HG03066 (cell line): ENCODE results near the gene TLE4.
"Not testable (repeated sequence)": the region's sequence is repeated elsewhere in the genome, so short reads cannot be mapped to it uniquely, and the experiment has no call there.

Experiments
- ATAC-seq: cut with Tn5 transposase; IDR thresholded peaks from one replicate; pipeline ENCODE4 v1.9.1; 2021; ENCODE audit warnings: low read depth; ENCODE audit not compliant: unreplicated experiment

The TLE4 gene

DNA sequence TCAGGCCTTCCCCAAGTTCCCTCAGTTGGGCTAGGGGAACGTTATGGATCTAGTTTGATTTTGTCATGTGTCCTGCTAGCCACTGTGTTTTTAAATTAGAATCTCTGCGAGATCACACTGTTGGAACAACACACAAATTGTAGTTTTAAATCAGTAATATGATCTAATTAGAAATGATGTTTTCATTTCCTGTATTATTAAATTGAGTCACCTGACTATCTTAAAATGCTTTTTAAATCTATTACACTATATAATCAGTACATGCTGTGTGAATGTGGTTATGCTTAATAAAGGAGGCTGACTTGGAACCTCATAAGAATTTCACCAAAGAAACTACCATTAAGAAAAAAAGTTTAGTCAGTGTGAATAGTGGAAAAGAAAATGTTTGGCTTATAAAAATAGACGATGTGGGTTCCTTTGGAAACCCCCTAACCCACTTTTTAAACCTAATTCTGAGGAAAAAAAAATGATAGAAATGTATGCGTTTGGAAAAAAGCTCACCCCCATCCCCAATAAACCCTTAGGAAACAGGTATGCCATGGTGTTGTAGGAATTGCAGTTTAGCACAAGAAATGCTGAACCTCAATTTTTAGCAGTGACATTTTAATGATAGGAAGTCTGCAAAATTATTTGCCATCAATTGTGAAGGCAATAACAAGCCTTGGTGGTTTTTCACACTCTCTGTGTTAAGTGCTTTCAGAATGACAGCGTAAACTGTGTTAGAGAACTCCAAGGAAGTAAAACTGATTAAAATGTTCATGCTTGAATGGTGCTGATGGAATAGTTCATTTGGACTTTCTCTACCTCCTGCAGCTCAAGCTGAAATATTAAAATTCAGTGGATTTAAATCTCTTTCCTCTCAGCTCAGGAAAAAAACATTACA lies 59.0 kb downstream of the TLE4 start:
- peak; percentile 86 for ATAC-seq

DNA sequence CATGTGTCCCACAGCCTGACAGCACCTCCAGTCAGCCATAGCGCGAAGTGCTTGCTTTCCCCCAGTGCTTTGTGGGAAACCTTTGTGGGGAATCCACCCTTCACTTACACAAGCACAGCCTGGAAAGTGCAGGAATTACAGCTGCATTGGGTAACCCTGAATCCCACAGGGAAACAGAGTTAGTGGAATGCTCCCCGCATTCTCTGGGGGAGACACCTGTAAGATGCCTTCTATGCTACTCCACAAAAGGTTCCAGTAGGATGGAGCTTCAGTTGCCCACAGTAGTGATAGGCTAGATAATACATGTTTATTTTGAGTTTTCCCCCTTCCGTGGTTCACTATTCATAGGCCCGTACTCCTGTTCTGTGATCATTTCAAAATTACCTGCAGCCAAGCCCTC lies 60.3 kb downstream of the TLE4 start:
- no peak for ATAC-seq

DNA sequence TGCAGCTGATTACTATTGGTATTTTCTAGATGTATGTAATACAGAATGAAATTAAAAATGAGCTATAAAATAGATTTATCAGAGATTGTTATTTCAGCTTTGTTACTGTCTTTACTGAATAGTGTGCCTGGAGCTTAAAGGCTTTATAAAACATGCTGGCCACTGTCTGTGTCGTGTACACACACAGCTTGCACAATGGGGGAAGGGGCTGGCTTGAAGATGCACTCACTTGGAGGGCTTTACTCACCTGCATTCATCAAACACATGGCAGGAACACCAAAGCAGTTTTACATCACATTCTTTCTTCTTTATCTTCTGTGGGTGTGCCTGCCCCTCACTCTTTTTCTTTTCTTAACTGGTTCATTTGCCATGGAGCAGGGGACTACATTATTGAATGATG lies 60.9 kb downstream of the TLE4 start:
- no peak for ATAC-seq

DNA sequence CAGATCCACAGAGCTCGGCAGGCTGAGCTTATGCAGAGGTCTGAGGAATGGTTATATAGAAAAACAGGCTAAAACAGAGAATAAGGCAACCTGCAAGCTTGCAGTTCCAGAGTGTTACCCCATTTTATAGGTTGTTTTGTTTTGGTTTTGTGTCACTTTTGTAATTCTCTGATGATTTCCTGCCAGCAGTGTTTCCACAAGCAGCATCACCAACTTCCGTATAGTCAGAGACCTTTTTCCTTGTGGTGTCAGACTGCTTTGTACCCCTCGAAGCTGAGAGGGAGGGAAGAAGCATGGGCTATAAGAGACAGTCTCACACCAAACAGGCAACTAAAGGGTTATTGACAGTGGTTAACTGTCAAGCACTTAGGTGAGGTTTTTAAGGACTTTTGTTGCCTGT lies 61.8 kb downstream of the TLE4 start:
- ATAC-seq = no peak

DNA sequence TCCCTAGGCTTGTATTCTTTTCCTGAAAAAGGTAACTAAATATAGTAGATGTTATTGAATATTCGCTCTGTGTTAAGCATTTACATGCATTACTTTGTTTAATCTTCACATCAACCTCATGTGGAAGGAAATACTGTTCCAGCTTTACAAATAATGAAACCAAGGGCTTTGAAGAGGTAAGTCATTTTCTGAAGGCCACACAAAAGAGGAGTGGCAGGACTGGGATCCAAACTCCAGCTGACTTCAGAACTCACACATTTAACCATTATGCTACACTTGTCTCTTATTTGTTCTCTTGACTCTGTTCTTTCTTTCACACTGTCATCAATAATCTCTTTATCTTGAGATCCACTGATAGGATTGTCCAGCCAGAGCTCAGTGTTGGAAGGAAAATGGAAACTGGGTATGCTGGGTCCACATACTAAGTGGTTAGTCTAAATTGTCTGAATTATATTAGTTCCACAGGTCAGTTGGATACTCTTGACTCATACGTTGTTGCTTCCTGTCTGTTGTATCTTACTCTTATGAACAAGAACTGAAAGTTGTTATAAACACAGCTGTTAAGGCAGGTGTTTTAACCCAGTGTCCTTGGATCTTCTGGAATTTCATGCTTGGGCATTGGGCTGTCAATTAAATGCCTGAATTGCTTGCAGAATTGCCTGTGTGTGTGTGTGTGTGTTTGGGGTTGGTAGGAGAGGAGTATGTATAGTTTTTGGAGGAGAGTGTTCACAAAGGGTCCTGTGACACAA lies 65.6 kb downstream of the TLE4 start:
- ATAC-seq = no peak

DNA sequence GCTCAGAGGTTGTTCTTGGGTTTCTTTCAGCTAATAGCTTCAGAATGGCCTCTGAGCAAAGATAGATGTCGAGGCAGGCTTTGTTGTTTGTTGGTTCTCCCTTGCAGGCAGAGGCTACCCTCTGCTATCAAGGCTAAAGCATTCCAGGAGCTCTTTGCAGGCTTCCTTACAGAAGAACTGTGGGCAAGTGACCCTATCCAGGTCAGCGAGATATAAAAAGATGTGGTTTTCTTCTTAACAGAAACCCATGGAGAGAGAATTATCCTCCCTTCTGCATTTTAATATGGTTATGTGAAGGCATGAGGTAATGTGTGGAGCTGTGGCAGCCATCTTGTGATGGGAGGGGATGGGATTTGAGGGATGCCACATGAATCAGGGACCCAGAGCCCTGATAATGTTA lies 67.0 kb downstream of the TLE4 start:
- no peak for ATAC-seq

DNA sequence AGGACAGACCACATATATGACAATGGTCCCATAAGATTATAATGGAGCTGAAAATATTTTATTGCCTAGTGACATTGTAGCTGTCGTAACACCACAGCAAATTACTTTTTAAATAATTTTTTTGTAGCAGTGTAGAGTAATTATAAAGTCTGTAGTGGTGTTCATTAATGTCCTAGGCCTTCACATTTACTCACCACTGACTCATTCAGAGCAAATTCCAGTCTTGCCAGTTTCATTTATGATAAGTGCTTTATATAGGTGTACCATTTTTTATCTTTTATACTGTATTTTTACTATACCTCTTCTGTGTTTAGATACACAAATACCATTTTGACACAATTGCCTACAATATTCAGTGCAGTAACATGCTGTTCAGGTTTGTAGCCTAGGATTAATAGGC lies 67.6 kb downstream of the TLE4 start:
- ATAC-seq = no peak

DNA sequence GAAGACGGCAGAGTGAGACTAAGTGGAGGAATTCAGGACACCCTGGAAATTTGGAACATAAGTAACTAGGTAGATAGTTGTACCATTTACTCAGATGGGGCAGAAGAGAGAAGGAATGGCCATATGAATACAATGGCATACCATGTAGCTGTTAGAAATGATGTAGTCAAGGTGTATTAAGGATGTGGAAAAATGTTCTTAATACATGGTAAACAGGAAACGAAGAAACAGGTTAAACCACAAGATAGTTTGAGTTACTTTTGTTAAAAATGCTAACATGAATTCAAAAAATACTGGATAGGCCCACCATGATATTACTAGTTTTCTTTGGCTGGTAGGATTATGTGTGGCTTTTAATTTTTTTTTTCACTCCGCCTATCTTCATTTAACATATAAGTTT lies 68.3 kb downstream of the TLE4 start:
- not testable (repeated sequence) for ATAC-seq

DNA sequence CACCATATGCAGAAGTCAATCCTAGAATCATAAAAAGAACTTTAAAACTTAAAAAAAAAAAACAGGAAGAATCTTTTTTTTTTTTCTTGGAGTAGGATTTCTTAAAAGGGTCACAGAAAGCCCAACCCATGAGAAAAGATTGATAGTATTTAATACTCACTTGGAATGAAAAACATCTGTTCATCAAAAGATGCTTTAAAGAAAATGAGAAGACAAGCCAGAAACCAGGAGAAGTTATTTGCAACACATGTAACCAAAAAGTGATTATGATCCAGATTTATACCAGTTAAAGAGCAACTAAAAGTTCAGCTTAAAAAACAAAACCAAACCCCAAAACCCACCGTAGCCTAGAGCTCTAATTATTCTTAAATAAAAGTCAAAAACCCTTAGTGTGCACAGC lies 69.3 kb downstream of the TLE4 start:
- ATAC-seq = no peak

DNA sequence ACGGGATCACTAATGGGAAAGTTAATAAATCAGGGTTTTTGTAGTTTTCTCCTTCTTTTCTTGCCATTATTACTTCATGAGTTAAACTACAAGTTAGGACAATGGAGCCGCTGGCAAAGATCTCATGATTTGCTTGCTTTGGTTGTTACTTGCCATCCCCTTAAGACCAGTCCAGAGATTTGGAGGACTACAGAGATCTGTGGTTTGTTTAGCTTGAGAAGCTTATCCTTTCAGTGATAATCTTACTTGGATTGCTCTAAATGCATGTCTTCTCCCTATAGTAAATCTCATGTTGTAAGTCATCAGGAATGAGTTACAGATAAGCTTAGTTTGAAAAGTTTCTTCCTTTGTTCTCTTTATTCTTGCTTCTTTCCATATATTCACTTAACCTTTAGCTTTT lies 70.9 kb downstream of the TLE4 start:
- ATAC-seq = no peak

DNA sequence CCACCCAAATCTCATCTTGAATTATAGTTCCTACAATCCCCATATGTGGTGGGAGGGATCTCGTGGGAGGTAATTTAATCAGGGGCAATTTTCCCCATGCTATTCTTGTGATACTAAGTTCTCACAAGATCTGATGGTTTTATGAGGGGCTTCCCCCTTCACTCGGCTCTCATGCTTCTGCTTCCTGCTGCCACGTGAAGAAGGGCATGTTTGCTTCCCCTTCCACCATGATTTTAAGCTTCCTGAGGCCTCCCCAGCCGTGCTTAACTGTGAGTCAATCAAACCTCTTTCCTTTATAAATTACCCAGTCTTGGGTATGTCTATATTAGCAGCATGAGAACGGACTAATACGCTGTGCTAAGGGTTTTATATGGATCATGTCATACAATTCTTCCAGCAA lies 72.3 kb downstream of the TLE4 start:
- ATAC-seq = no peak

DNA sequence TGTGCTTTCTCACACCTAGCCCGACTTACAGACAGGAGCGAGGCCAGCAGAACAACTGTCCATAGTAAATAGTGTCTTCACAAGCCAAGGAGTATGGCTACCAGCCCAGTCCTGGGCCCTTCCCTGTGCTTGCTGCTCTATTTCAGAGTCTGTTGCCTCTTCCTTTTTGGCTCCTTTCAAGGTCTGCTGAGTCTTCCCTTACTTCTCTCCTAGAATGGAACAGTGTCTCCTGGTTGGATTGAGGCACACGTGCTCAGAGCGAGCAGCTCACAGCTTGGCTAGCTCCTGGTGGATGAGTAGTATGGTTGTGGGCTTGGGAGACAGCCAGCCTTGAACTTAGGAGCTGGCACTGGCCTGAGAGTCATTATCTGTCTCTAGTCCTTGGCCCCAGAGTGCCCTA lies 72.8 kb downstream of the TLE4 start:
- no peak for ATAC-seq

DNA sequence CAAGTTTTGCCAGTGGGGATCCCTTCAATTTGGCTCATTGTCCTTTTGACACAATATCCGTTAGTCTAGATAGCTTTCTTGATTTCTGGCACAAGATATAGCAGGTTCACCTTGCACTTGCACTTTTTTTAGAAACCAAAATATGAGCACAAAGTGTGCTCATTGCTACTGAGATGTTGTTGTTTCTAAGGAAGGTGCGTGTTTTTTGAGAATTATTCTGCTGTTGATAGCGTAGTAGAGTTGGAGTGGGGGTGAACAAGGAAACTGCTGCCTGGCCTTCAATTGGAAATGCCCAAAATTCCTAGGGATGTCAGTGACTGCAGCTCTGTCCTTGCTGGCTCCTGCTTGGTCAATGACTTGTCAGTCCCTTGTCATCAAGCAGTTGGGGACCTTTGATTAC lies 73.3 kb downstream of the TLE4 start:
- ATAC-seq = no peak

DNA sequence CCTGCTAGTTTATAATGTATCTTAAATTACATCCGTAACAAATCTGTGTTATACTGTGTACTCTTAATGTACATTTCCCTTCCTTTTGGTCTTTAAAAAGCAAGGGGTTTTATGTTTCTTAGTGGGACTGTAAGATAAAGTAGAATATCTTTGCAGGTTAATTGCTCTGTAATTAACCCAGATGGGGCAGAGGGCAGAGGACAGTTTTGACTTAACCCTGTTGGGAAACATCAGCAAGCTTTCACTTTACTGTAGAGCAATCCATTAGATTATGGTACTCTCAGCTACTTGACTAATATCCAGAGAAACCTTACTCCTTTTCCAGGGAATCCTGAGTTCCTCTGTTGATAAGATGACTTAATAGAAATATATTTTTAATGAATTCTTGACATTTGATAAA lies 74.3 kb downstream of the TLE4 start:
- no peak for ATAC-seq

DNA sequence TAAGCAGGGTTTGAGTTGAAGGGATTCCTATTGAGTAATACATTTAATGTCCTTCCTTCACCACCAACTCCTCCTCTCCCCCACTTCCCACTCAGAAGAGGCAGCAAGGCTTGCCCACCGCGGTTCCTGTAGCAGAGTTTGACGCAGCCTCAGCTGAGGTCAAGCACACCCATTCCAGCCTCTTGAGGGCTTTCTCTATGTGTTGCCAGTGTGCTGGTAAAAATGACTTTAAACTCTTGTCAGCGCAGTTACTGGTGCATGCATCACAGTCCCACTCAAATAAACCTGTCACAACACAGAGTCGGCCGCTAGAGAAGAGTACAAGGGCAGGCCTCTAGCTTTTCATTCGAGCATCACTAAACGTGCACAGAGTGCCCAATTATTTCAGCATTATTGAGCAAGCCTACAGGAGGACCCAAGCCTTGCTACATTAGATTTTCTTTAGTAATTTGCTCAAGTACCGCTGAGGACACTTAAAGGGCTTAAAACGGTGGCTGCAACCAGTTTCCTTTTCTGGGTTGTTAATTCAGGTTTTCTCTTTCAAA lies 79.6 kb downstream of the TLE4 start:
- ATAC-seq = no peak

DNA sequence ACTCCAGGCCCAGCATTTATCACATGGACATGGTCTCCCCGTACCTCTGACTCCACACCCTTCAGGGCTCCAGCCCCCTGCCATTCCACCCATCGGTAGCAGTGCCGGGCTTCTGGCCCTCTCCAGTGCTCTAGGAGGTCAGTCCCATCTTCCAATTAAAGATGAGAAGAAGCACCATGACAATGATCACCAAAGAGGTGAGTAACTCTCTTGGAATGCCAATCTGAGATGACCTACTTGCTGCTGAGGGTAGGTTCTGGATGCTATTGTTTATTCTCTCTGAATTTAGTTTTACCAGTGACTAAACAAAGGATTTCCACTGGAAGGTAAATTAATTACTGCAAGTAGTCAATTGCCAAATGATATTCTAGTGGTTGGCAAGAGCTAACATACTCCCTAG lies 80.8 kb downstream of the TLE4 start:
- no peak for ATAC-seq

DNA sequence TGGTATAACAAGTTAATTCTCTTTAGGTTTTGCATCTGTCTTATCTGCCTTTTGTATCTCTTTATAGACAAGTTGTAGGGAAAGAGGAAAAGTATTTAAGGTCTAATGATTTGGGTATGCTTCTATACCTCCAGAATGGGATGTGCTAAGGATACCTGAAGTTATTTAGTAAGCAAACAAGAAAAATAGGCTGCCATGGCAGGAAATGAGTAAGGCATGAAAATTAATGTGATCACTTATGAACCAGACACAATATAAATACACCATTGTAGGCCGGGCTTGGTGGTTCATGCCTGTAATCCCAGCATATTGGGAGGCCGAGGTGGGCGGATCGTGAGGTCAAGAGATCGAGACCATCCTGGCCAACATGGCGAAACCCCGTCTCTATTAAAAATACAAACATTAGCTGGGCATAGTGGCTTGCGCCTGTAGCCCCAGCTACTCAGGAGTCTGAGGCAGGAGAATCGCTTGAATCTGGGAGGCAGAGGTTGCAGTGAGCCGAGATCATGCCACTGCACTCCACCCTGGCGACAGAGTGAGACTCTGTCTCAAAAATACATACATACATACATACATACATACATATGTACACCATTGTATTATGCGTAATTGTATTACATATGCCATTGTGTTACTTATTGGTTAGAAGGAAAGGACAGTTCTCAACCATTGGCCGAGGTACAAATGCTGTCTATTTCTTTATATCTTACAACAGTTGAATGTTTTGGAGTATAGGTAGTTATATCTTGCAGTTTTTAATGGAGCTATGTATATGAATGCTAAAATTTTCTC lies 83.0 kb downstream of the TLE4 start:
- not testable (repeated sequence) for ATAC-seq

DNA sequence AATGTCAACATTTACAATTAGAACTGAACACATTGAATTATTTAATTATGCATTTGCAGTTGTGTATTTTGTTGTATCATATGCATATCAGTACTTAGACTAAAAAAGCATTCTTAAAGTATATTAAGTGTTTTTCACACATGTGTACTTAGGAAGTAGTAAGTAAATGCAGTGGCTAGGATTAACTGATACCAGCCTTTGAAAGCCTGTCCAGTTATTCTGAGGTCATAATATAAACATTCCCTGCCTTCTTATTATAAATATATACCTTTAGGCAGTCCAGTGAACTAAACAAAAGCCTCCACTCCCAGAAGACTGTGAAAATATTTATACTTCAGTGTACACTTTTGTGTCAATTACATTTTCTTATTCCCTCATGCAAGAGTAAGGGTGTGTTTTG lies 83.8 kb downstream of the TLE4 start:
- no peak for ATAC-seq

DNA sequence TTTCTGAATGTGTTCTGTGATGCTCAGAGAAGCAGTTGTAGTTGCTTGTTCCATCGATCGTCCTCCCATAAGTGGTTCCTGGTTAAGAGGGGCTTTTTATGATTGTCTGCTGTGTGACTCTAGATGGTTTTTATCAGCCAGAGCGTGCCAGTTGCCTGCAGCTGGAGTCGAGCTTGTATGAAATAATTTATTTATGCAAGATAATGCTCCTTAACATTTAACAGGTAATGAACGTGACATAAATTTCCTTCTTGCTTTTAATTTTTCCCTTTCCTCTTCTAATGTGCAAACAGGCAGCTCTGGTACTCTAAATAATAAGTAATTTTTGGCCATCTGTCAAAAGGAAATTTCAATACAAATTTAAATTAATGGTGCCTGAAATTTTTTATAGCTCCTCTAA lies 84.4 kb downstream of the TLE4 start:
- no peak for ATAC-seq

DNA sequence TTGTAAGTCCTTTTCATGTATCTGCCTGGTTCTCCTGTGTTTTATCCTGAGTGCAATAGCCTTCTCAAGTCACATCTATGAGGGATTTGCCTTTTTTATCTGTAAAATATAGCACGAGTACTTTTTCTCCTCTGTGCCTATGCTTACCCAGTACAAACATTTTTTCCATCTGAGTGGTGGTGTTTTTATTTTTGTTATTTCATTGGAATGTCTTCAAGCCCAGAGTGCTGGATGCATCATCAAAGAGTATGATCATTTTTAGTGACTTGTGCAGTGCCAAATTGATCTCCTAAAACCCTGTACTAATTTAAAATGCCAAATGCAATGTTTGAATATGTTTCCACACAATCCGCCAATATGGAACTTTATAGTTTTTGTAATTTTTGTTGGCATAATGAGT lies 86.1 kb downstream of the TLE4 start:
- no peak for ATAC-seq

DNA sequence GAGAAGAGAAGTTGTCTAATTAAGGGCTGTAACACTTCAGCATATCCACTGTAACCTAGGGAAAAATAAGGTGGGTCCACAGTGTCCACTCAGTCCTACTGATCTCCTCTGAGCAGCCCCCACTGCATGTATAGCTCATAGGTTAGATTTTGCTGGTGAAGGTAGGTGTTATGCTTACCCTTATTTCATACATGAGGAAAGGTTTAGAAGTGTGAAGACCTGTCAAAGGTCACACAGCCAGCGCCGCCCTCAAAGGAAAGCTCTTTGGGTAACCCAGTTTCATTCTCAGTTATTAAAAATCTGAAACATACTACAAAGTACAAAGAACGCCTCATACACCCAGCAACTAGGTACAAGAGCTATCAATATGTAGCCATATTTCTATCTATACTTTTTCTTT lies 87.2 kb downstream of the TLE4 start:
- no peak for ATAC-seq
